A204.1 (cell line): ENCODE results near the gene SEMA7A.
"Not testable (repeated sequence)": the region's sequence is repeated elsewhere in the genome, so short reads cannot be mapped to it uniquely, and the experiment has no call there.

ENCODE experiments used
- FAIRE-seq: peaks from 2 replicates; lab custom pipeline; 2012; peaks lifted over from hg19 to GRCh38; lab: Jason Lieb, UNC

Gene SEMA7A

GRCh38 chr15:74399511-74400312 lies 34.0 kb downstream of the SEMA7A start:
- FAIRE-seq: no peak

- FAIRE-seq: no peak
Measured at GRCh38 chr15:74399100-74399499, 34.7 kb downstream of the SEMA7A start.

- no peak for FAIRE-seq
Measured at GRCh38 chr15:74398183-74398582, 35.6 kb downstream of the SEMA7A start.

GRCh38 chr15:74397239-74398068 lies 36.3 kb downstream of the SEMA7A start:
- FAIRE-seq: no peak

GRCh38 chr15:74396445-74397238 lies 37.1 kb downstream of the SEMA7A start:
- FAIRE-seq: no peak

DNA sequence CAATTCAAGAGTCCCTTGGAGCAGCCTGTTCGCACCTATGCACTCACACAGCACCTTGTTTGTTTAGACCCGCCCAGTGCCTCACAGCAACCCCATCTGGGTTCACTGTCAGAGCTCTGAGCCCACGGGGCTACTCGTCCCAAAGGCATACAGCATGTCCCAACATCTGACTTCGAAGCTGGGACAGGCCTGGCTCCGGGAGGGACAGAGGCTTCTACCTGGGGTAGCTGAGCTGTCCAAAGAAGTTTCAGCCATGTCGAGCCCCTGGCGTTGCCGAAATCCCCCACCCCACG lies 37.7 kb downstream of the SEMA7A start:
- FAIRE-seq: no peak

- FAIRE-seq: no peak
Measured at GRCh38 chr15:74395319-74396145, 38.2 kb downstream of the SEMA7A start.

DNA sequence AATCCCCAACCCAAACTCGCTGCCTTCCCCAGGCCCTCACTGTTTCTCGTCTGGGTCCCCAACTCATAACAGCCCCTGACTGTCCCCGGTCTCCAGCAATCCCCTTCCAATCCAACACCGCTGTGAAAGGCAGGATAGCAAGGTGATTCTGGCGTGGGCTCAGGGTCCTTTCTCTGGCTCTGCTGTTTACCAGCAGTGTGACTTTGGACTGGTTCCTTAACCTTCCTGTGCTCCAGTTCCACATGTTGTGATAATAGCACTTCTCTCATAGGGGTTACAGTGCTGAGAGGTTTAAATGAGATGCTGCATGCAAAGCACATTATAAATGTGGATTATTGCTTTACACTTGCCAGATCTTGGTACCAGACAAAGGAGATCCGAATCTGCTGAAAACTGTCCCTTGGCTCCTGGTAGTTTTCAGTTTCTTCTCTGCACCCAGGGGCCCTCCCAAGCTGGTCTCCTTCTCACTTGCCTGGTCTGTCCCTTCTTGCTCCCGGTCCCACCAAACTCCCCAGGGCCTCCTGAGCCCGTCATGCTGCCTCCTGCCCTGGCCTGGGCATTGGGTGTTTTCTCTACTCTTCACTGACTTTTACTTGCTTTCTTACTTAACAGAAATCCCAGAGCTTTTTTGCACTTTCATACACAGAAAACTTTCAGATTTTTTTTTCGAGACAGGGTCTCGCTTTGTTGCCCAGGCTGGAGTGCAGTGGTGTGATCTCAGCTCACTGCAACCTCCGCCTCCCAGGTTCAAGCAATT lies 39.5 kb downstream of the SEMA7A start:
- no peak for FAIRE-seq

- no peak for FAIRE-seq
Measured at GRCh38 chr15:74393423-74393822, 40.3 kb downstream of the SEMA7A start.

GRCh38 chr15:74392902-74393301 lies 40.9 kb downstream of the SEMA7A start:
- FAIRE-seq: no peak

DNA sequence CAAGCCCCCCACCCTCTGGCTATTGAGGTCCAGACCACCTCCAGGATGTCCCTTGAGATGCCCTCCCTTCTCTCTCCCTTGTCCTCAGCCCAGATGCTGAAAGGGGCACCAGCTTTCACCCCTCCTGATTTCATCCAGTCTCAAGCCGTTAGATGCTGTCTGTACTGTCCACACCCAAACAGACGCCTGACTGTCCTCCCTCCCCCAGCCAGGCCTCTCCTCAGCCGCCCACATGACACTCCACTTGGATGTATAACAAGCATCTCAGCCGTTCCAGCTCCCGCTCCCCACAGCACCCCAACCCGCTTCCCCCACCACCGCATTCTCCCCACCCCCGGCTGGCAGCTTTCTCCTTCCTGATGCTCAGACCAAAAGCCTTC lies 41.3 kb downstream of the SEMA7A start:
- no peak for FAIRE-seq

DNA sequence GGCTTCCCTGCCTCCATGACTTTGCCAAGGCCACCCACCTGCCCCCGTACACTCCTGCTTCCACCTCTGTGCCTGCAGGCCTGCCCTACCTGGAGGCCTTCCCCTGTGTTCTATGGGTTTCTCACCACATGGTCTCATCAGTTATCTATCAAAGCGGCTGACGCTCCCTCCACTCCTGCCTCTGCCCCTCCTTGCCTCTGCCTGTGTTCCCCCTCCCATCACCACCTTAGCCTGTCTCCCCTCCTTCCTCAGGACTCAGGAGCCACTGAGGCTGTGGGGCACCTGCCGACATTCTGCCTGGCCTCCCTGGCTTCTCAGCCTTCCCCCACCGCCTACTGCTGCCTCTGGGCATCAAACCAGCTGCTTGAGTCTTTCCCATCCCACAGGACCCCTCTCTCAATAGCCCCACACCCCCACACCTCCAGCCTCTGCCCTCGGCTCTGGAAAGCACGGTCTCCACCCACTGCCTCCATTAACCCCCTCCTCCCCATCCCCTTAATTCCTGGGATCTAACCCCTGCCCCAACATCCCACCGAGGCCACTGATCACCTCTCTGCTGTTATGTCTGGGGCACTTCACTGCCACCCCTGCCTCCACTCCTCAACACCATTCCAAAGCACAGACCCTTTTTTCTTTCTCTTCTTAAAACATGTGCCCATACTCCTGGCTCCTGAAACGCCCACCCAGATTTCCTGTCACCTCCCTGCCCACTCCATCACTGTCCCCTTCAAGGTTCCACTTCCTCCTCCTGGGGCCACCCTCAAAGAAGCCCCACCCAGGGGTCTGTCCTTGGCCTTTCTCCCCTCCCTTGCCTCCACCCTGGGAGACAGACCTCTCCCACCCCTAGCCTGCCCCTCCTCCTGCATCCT lies 41.9 kb downstream of the SEMA7A start:
- no peak for FAIRE-seq

DNA sequence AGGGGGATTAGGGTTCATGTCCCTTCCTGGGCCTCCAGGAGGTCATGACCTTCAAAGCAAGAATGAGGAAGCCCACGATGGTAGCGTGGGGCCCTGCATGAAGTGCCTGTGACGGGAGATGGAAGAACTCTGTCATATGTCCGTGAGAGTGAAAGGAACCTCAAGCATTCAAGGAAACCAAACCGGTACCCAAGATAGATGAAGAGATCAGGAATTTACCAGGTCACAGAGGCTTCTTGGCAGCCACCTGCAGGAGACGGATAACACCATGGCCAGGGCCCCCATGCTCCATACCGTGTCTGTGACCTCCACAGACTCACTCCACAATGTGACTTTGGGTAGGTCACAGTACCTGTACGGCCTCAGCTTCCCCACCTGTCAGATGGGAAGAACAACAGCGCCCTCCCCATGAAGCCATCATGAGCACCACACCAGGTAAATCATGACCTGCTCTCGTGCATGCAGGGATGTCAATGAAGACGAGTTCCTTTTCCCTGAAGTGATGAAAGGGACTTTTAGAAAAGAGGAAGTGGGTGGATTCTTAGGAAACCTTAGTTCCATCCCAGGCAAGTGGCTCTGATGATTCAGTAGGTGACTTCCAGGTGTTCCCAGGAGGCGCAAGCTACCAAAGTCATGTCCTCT lies 43.0 kb downstream of the SEMA7A start:
- no peak for FAIRE-seq

DNA sequence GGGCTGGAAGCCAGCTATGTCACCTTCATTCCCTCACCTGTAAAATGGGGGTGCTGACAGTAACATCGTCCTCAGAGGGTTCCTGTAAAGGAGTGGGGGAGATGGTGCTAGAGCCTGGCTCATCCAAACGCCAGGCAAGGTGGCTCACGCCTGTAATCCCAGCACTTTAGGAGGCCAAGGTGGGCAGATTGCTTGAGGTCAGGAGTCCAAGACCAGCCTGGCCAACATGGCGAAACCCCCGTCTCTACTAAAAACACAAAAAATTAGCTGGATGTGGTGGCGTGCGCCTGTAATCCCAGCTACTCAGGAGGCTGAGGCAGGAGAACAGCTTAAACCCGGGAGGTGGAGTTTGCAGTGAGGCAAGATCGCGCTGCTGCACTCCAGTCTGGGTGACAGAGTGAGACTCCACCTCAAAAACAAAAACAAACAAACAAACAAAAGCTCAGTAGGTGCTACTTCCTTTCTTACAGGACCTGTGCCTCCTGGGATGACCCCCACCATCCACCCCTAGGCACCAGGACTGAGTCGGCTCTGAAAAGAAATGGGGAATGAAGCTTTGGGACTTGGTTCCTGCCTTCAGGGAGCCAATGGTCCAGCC lies 43.6 kb downstream of the SEMA7A start:
- FAIRE-seq: not testable (repeated sequence)

GRCh38 chr15:74389241-74390048 lies 44.3 kb downstream of the SEMA7A start:
- no peak for FAIRE-seq

DNA sequence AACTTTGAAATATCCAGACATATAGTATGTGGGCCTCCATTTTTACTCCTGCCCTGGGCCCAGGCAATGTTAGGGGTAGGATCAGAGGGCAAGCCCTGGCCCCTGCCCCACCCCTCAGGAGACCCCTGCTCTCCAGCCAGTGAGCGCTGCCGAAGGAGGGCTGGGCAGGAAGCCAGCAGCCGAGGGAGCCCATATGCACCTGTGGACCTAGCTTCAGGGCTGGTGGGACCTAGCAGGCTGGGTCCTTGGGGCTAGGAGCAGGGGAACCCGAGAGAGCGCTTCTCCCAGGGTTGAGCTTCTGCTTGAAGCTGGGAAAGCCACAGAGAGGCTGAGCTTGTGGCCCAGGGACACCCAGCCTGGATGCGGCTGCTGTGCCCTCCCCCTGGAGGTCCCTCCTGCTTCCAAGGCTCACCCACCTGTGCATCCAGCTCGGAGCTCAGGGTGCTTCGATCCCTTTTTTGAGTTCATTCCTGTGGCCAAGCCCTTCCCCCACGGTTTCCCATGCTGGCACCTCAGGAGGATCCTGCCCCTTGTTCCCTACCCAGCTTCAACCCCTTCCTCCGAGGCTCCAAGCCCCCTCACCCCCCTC lies 45.3 kb downstream of the SEMA7A start:
- no peak for FAIRE-seq

DNA sequence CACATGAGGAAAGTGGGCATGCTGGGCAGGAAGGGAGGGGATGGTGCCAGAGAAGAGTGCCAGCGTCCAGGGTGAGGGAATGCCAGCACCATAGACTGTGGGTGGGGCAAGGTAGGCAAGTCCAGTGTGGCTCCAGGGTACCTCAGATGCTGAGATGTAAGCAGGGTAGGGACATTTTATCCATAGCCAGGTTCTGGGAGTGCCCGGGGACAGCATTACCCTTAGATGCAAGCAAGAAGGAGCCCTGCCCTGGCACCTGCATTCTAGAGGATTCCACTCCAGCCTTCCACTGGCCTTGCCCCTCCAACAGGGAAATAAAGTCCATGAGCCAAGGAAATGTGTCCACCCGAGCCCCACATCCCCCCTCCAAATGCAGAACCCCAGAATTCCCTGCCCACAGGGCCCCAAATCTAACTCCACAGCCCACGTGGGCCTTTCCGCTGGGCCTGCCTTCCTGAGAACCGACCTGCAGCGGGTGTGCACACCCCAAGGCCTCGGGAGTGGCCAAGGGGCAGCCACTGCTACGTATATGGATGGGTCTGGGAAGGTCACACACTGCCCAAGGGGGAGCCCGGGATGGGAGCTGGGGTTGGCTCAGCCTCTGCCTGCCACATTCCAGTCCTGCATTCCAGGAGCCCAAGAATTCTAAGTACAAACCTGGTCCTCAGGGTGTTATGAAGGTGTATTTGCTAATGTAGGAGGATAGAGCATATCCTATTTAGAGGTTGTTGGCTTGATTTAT lies 46.0 kb downstream of the SEMA7A start:
- FAIRE-seq: no peak
